ENCODE data around the gene DRD2.

DNA sequence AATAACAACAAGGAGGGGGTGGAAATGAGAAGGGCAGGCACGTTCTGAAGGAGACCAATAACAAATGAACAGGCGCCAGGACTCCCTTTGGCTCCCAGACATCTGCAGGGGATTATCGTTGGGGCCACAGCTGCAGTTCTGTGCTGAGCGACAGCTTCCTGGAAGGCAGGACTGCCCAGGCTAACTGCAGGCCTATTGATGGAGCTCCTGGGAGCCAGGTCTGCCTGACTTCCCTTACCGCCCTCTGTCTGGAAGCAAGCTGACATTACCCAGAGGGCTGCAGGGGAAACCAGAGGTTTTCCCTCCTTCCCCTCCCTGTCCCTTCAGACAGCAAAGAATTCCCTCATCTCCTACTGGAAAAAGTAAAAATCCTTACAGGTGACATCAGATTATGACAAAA lies 5.0 kb downstream of the DRD2 start:
- TF ChIP-seq CTCF (IDR thresholded peaks at IDR 0.05) (no peak), POLR2A (IDR thresholded peaks at IDR 0.05) (no peak), POLR2AphosphoS5 (IDR thresholded peaks at IDR 0.05; ENCODE audit: insufficient read depth in 1 of 2, low read depth in 1 of 2) (no peak)

Measured in vagina (tissue), 2 donors.